ENCODE measurements around the gene GYPB.

GRCh38 chr4:143986180-143986579 is 33.0 kb downstream of the GYPB start:
- TF ChIP-seq CTCF (IDR thresholded peaks at IDR 0.05; ENCODE audit: extremely low read depth in 1 of 2, insufficient read depth in 1 of 2, low read depth in 1 of 2, low read length in 2 of 2): no peak
- TF ChIP-seq POLR2AphosphoS5 (IDR thresholded peaks at IDR 0.05; ENCODE audit: insufficient read depth, low read depth, low read length): no peak
- no peak for TF ChIP-seq POLR2A (IDR thresholded peaks at IDR 0.05; ENCODE audit: low read depth, low read length)
- no peak for TF ChIP-seq EZH2 (IDR thresholded peaks at IDR 0.05; ENCODE audit: borderline replicate concordance, low read depth, low read length, severe bottlenecking)
